Measurements from ENCODE around the gene TXN. TPM values are rescaled to one million over a fixed set of nuclear protein-coding genes. Genes with fewer than 3 reads are reported as not detected.

Gene TXN
- total and polyA plus RNA-seq, 2 of the 4 experiments (the other 2 are of a cell fraction), result 277 to 578 TPM

- WGBS, 2 experiments (ENCODE audit: extremely low coverage in 2 of 2, insufficient read length in 1 of 2), result no CpG with 5 or more reads among the region's 2 CpGs
- Histone ChIP-seq H3K27me3 (ENCODE audit: control insufficient read depth, insufficient read depth, low read length) (peaks cover 5% of the 10 kb centered on the region), H2BK5ac (ENCODE audit: low read depth, low read length, poor library complexity, severe bottlenecking) (no peak overlapping the region), H3K4ac (ENCODE audit: low read depth, low read length) (no peak overlapping the region), H4K5ac (ENCODE audit: low read depth, low read length) (no peak overlapping the region), H3K79me1 (ENCODE audit: low read depth in 1 of 2, low read length in 2 of 2) (no peaks in the 10 kb centered on the region), H4K20me1 (ENCODE audit: insufficient read depth, low read length) (no peaks in the 10 kb centered on the region), H3K27ac (ENCODE audit: insufficient read depth, low read length) (no peak overlapping the region), H2AFZ (replicated peaks; ENCODE audit: low read length, poor library complexity) (no peak overlapping the region), H3K18ac (ENCODE audit: low read depth, low read length) (no peak overlapping the region), H2AK5ac (ENCODE audit: low read depth, low read length) (no peak overlapping the region), H4K8ac (ENCODE audit: low read depth in 2 of 2, low read length in 2 of 2) (no peak overlapping the region), H3K36me3 (ENCODE audit: control insufficient read depth, insufficient read depth, low read length) (no peaks in the 10 kb centered on the region), H4K91ac (ENCODE audit: insufficient read depth, low read depth, low read length) (no peak overlapping the region), H3K23ac (ENCODE audit: low read depth, low read length) (no peak overlapping the region), H2BK120ac (ENCODE audit: low read depth, low read length) (no peak overlapping the region), H3K4me3 (ENCODE audit: insufficient read depth, low read depth, low read length) (no peak overlapping the region), H2BK20ac (ENCODE audit: low read depth, low read length) (no peak overlapping the region), H3K9me3 (ENCODE audit: control insufficient read depth, insufficient read depth, low read length) (no peaks in the 10 kb centered on the region), H3K4me1 (ENCODE audit: control insufficient read depth, insufficient read depth, low read length) (no peaks in the 10 kb centered on the region; the same call in 1 of the 2 replicates), H3K14ac (replicated peaks; ENCODE audit: low read depth, low read length) (no peak overlapping the region), H2AK9ac (replicated peaks; ENCODE audit: low read depth, low read length, poor library complexity) (no peak overlapping the region), H3K4me2 (ENCODE audit: low read depth, low read length) (no peak overlapping the region), H3K56ac (ENCODE audit: extremely low read depth, insufficient read depth, low read length) (no peak overlapping the region), H2BK15ac (ENCODE audit: low read depth, low read length) (no peak overlapping the region), H3K9ac (ENCODE audit: low read depth, low read length) (no peak overlapping the region), H3K9me1 (ENCODE audit: insufficient read depth, low read length) (no peaks in the 10 kb centered on the region)
- intact Hi-C loops (cut with micrococcal nuclease) (no loop called here), dilution Hi-C loops (cut with HindIII; ENCODE audit: low sequenced_read_pairs, unreplicated experiment) (no loop called here), in situ Hi-C loops (cut with MboI; ENCODE audit: low sequenced_read_pairs) (loop anchor here (10.0 kb wide), 1 partner anchor 640 kb away; no protein-coding TSS in a partner anchor)
- ChIA-PET POLR2A (ENCODE audit: unreplicated experiment) (no interaction called here), CTCF (interaction anchor here (1.4 to 1.6 kb wide), 2 partner anchors 31 to 312 kb away, joined by 3 to 4 read pairs; no protein-coding TSS in a partner anchor)
- TF ChIP-seq CHD1 (IDR thresholded peaks at IDR 0.05; ENCODE audit: low read depth, low read length) (no peak), CEBPB (IDR thresholded peaks at IDR 0.05; ENCODE audit: low read depth, low read length) (peak; percentile 33; the same call in 1 of the 2 replicates)
- no peak for DNase-seq
- no TSS peak for BruUV-seq (replicated peaks)
- no peak for ATAC-seq (ENCODE audit: low read depth)
Measured at GRCh38 chr9:110214586-110215355, 41.5 kb downstream of the TXN start.

Data from IMR-90 (cell line).